ENCODE measurements around the gene WDR82.

WDR82 gene

DNA sequence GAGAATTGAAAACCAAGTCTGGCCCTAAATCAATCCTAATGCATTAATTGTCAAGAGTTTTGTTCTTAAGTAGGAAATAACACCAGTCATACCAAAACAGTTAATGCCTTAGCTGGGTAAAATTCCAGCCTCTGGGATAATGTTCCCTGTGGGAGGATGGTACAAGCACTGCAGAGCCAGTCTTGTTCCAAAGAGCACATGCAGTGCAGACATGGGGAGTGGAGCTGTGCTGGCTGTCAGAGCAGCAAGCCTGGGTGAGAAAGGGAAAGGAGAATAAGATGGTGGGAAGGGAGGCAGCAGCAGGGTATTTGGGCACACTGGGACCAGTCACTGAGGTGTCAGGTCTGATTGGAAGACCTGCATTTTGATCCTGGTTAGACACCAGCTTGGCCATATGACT is 68.4 kb downstream of the WDR82 start:
- in situ Hi-C loops (cut with MboI; ENCODE audit: low sequenced_read_pairs), result no loop called here

DNA sequence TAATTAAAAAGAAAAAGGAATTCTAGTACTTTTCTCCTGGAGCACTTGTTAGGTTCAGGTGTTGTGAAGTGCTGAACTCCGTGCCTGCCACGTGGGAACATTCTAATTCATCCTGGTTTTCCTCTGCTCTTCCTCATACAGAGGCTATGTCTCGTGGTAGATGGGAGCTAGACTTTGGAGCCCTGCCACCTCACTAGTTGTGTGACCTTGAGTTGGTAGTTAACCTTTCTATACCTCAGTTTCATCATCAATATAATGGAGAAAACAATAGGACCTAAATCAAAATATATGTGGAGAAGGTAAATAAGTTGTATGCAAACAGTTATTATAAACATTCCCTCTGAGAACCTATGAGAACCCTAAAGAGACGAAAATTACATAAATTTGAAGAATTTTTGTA is 69.9 kb downstream of the WDR82 start:
- in situ Hi-C loops (cut with MboI; ENCODE audit: low sequenced_read_pairs), result no loop called here

DNA sequence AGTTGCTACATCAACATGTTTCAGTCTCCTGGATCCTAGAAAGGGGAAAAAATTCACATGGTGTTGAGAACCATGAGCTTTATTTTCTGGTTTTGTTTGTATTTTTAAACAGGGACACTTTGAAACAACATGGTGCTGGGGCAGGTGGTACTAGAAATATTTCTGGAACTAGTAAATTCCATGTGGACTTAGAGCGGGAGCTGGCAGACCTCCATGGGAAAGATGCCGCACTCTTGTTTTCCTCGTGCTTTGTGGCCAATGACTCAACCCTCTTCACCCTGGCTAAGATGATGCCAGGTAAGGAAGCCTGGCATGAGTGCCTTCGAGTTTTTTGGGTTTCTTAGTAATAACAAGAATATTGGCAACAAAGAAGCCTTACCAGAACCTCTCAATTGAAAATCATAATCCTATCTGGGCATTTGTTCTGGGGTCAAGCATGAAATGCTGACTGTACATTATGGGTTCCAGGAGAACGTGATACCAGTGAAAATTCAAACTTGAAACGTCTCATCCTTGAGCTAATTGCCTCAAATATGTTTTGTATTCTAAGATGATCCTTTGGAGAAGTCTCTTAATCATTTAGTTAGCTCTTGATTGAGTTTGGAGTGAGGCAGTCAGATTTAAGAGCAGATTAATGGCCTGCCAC is 72.6 kb downstream of the WDR82 start:
- in situ Hi-C loops (cut with MboI; ENCODE audit: low sequenced_read_pairs), result no loop called here

Measured in HL-60/S4 (cell line).